Measurements from ENCODE around the gene TIAM2. TPM values are rescaled to one million over a fixed set of nuclear protein-coding genes. Genes with fewer than 3 reads are reported as not detected.

The TIAM2 gene
- total and polyA plus RNA-seq, 10 of the 15 experiments (the other 5 are each of a cell fraction or from before 2014, with no cell fraction given), result 1.1 to 10.5 (median 2.3) TPM

DNA sequence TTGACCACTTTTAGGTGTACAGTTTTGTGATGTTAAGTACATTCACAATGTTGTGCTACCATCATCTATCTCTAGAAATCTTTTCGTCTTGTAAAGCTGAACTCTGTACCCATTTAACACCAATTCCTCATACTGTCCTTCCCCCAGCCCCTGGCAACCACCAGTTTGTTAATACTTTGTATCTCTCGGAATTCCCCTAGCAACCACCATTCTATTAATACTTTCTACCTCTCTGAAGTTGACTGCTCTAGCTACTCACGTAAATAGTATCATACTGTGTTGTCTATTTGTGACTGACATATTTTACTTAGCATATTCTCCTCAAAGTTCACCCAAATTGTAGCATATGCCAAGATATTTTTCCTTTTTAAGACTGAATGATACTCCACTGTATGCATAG, 186.4 kb downstream of the TIAM2 start (continued):
- TF ChIP-seq ZBTB40 (IDR thresholded peaks at IDR 0.05; ENCODE audit: borderline replicate concordance) (no peak), RAD21 (IDR thresholded peaks at IDR 0.05; ENCODE audit: insufficient read depth, low read depth, low read length) (no peak), ESRRA (IDR thresholded peaks at IDR 0.05; ENCODE audit: low read length) (no peak), RUNX3 (IDR thresholded peaks at IDR 0.05; ENCODE audit: low read length) (peak; percentile 75), ZSCAN29 (IDR thresholded peaks at IDR 0.05) (no peak), EZH2 (IDR thresholded peaks at IDR 0.05; ENCODE audit: borderline replicate concordance, control insufficient read depth, low read depth, low read length) (no peak), MTA3 (IDR thresholded peaks at IDR 0.05; ENCODE audit: borderline replicate concordance, low read length) (no peak), TCF3 (IDR thresholded peaks at IDR 0.05; ENCODE audit: borderline replicate concordance, insufficient read depth, low read depth, low read length) (no peak), BMI1 (IDR thresholded peaks at IDR 0.05; ENCODE audit: borderline replicate concordance) (peak; percentile 73; the same call in 1 of the 2 replicates), CBX3 (IDR thresholded peaks at IDR 0.05; ENCODE audit: borderline replicate concordance, low read depth) (no peak), RB1 (IDR thresholded peaks at IDR 0.05; ENCODE audit: borderline replicate concordance) (no peak), MLLT1 (IDR thresholded peaks at IDR 0.05) (no peak), PBX3 (IDR thresholded peaks at IDR 0.05; ENCODE audit: insufficient replicate concordance, low read depth, low read length) (no peak), NFXL1 (IDR thresholded peaks at IDR 0.05; ENCODE audit: borderline replicate concordance) (no peak), PAX8 (IDR thresholded peaks at IDR 0.05) (no peak), TCF7 (IDR thresholded peaks at IDR 0.05; ENCODE audit: borderline replicate concordance) (no peak), ZNF24 (IDR thresholded peaks at IDR 0.05) (no peak), JUND (IDR thresholded peaks at IDR 0.05; ENCODE audit: low read depth, low read length) (no peak), SPI1 (IDR thresholded peaks at IDR 0.05; ENCODE audit: borderline replicate concordance, insufficient read depth, low read depth, low read length) (peak; percentile 10; the same call in 1 of the 2 replicates), CBFB (IDR thresholded peaks at IDR 0.05; ENCODE audit: low read depth) (0 out of 2 replicates have a peak, but pooled peaks have one; percentile 24), TCF12 (IDR thresholded peaks at IDR 0.05; ENCODE audit: low read depth, low read length) (no peak)
- TF ChIP-seq, protein P1, sequence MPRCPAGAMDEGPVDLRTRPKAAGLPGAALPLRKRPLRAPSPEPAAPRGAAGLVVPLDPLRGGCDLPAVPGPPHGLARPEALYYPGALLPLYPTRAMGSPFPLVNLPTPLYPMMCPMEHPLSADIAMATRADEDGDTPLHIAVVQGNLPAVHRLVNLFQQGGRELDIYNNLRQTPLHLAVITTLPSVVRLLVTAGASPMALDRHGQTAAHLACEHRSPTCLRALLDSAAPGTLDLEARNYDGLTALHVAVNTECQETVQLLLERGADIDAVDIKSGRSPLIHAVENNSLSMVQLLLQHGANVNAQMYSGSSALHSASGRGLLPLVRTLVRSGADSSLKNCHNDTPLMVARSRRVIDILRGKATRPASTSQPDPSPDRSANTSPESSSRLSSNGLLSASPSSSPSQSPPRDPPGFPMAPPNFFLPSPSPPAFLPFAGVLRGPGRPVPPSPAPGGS (IDR thresholded peaks at IDR 0.05; ENCODE audit: borderline replicate concordance, insufficient read depth, low read depth, low read length, poor library complexity, severe bottlenecking), result no peak
- TF ChIP-seq, protein P2, sequence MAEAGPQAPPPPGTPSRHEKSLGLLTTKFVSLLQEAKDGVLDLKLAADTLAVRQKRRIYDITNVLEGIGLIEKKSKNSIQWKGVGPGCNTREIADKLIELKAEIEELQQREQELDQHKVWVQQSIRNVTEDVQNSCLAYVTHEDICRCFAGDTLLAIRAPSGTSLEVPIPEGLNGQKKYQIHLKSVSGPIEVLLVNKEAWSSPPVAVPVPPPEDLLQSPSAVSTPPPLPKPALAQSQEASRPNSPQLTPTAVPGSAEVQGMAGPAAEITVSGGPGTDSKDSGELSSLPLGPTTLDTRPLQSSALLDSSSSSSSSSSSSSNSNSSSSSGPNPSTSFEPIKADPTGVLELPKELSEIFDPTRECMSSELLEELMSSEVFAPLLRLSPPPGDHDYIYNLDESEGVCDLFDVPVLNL (IDR thresholded peaks at IDR 0.05; ENCODE audit: low read depth, low read length), result no peak

All from GM12878 (cell line).